ENCODE data around the gene ADCY7. TPM values are rescaled to one million over a fixed set of nuclear protein-coding genes. Genes with fewer than 3 reads are reported as not detected.

The ADCY7 gene
- total RNA-seq, 1 experiment from 2014 or later: 4.0 TPM

GRCh38 chr16:50298591-50299507 lies 32.5 kb downstream of the ADCY7 start:
- Histone ChIP-seq H2BK5ac (ENCODE audit: insufficient read length, low read length) (no peak overlapping the region), H2AK5ac (ENCODE audit: insufficient read length, low read length) (no peak overlapping the region), H3K27me3 (ENCODE audit: insufficient read depth, low read length) (no peaks in the 10 kb centered on the region), H2BK20ac (ENCODE audit: low read depth, low read length, poor library complexity, severe bottlenecking) (no peak overlapping the region), H3K23ac (ENCODE audit: insufficient read length, low read depth, low read length) (no peak overlapping the region), H3K4me1 (ENCODE audit: insufficient read depth, low read length) (no peaks in the 10 kb centered on the region), H3K27ac (ENCODE audit: insufficient read length, low read depth, low read length) (no peak overlapping the region), H3K56ac (ENCODE audit: insufficient read length, low read depth, low read length) (no peak overlapping the region), H2BK15ac (ENCODE audit: low read depth, low read length) (no peak overlapping the region), H2BK120ac (ENCODE audit: low read depth, low read length, poor library complexity, severe bottlenecking) (no peak overlapping the region), H4K91ac (ENCODE audit: insufficient read length, low read depth, low read length) (no peak overlapping the region), H3K23me2 (ENCODE audit: insufficient read length, low read depth, low read length, poor library complexity, severe bottlenecking) (no peaks in the 10 kb centered on the region), H3K9me3 (ENCODE audit: control insufficient read depth, low read depth, low read length) (no peaks in the 10 kb centered on the region), H3K79me1 (ENCODE audit: insufficient read depth, low read depth, low read length, poor library complexity, severe bottlenecking) (no peaks in the 10 kb centered on the region), H2BK12ac (ENCODE audit: insufficient read length, low read depth, low read length) (no peak overlapping the region), H3T11ph (ENCODE audit: low read length) (no peak overlapping the region), H3K9ac (ENCODE audit: extremely low read depth, insufficient read length, low read length) (no peak overlapping the region), H4K5ac (ENCODE audit: insufficient read length, low read depth, low read length) (no peak overlapping the region), H3K18ac (ENCODE audit: insufficient read length, low read depth, low read length) (no peak overlapping the region), H3K4me2 (ENCODE audit: insufficient read depth, insufficient read length, low read length) (no peak overlapping the region), H4K8ac (replicated peaks; ENCODE audit: insufficient read length, low read depth, low read length) (no peak overlapping the region), H3K79me2 (ENCODE audit: insufficient read depth, low read length) (no peaks in the 10 kb centered on the region), H3K14ac (ENCODE audit: insufficient read depth, low read length) (peak overlapping the region; percentile 29; the same call in 1 of the 2 replicates), H2AFZ (ENCODE audit: low read length) (no peak overlapping the region), H3K4ac (ENCODE audit: low read depth, low read length) (no peak overlapping the region), H4K20me1 (ENCODE audit: control insufficient read depth, insufficient read depth, insufficient read length) (no peaks in the 10 kb centered on the region)
- Mint-ChIP-seq H3K4me1 (peaks cover 2 to 9% of the 10 kb centered on the region in 2 experiments; a peak in 3 of 4 replicates), H3K27ac (peak overlapping the region in 2 of 3 experiments; percentile 32 to 76; a peak in 1 of 7 replicates), H3K27me3 (ENCODE audit: low read depth) (no peaks in the 10 kb centered on the region), H3K4me3 (no peak overlapping the region), H3K36me3 (ENCODE audit: insufficient read depth in 1 of 3, low read depth in 3 of 3) (no peaks in the 10 kb centered on the region), H3K9me3 (no peaks in the 10 kb centered on the region)
- TF ChIP-seq, protein P1, sequence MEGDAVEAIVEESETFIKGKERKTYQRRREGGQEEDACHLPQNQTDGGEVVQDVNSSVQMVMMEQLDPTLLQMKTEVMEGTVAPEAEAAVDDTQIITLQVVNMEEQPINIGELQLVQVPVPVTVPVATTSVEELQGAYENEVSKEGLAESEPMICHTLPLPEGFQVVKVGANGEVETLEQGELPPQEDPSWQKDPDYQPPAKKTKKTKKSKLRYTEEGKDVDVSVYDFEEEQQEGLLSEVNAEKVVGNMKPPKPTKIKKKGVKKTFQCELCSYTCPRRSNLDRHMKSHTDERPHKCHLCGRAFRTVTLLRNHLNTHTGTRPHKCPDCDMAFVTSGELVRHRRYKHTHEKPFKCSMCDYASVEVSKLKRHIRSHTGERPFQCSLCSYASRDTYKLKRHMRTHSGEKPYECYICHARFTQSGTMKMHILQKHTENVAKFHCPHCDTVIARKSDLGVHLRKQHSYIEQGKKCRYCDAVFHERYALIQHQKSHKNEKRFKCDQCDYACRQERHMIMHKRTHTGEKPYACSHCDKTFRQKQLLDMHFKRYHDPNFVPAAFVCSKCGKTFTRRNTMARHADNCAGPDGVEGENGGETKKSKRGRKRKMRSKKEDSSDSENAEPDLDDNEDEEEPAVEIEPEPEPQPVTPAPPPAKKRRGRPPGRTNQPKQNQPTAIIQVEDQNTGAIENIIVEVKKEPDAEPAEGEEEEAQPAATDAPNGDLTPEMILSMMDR (conservative IDR thresholded peaks at IDR 0.05): no peak
- peak; percentile 22 for DNase-seq
- WGBS (ENCODE audit: extremely low coverage, insufficient read length, low lambda C conversion rate): no CpG with 5 or more reads among the region's 29 CpGs

Data from H9 (cell line).